HCT116 (cell line): ENCODE data around the gene KCNIP4. TPM values are rescaled to one million over a fixed set of nuclear protein-coding genes. Genes with fewer than 3 reads are reported as not detected.

Source experiments
- ATAC-seq: fragments of 200-7000 bp; cut with Tn5 transposase; 2 replicates; pipeline ENCODE4 v1.9.1; 2020; ENCODE audit warnings: mild to moderate bottlenecking, moderate library complexity
- BruUV-seq: library from RNA; stranded (reverse); fragments of 400-500 nt; replicated peaks from 2 replicates; lab custom pipeline; 2021; lab: Mats Ljungman, UMichigan
- CTCF ChIA-PET: fragments of 300-600 bp; sonication (Branson Sonifier 250); formaldehyde crosslinking; loops from one replicate; lab custom pipeline; 2021; ENCODE audit warnings: antibody characterized with exemption; lab: Charles Lee
- POLR2A ChIA-PET: fragments of 300-600, 350-600 bp; sonication (Branson Sonifier 250); formaldehyde crosslinking; loops from one replicate; lab custom pipeline; 2021; ENCODE audit warnings: antibody characterized with exemption; lab: Charles Lee
- RAD21 ChIA-PET, 2 experiments: fragments of 300-600 bp; sonication (Branson Sonifier 250); formaldehyde crosslinking; loops; one replicate each; lab custom pipeline; 2023; ENCODE audit warnings: low total read pairs in 2 of 2; ENCODE audit not compliant: uncharacterized antibody in 2 of 2, unreplicated experiment in 2 of 2, low non-redundant PET in 1 of 2; lab: Charles Lee
- DNase-seq: peaks from one replicate; pipeline ENCODE4 v3.0.0-alpha.2; 2010; ENCODE audit warnings: low read depth, low spot score
- H2AFZ ChIP-seq: fragments of 200-600 bp; shearing (Covaris generic), sonication (generic); 2 replicates; pipeline ENCODE4 v1.6.1; 2017; ENCODE audit warnings: low read depth, mixed run types, mixed read lengths, antibody characterized with exemption, low read length; ENCODE audit not compliant: poor library complexity, severe bottlenecking
- H3K27ac ChIP-seq: 2 replicates; pipeline ENCODE4 v1.5.1; 2012; ENCODE audit warnings: low read depth, low read length
- H3K27me3 ChIP-seq: fragments of 200-600 bp; sonication (generic); 2 replicates; pipeline ENCODE4 v1.6.1; 2016; ENCODE audit warnings: mixed run types, low read length, mixed read lengths; ENCODE audit not compliant: insufficient read depth
- H3K36me3 ChIP-seq, 2 experiments: fragments of 200-500 bp in 1 of 2; fragments of 200-600 bp in 1 of 2; sonication (Bioruptor generic) in 1 of 2; sonication (generic) in 1 of 2; 2 replicates each; pipeline versions ENCODE4 v1.5.1 to v1.6.1; 2014 to 2016; ENCODE audit warnings: low read length in 2 of 2, inconsistent platforms in 1 of 2, mixed read lengths in 1 of 2, mixed run types in 1 of 2; ENCODE audit not compliant: insufficient read depth in 2 of 2, control insufficient read depth in 1 of 2
- H3K4me1 ChIP-seq, 2 experiments: fragments of 200-600 bp in 1 of 2; sonication (generic) in 1 of 2; 2 replicates each; pipeline versions ENCODE4 v1.5.1 to v1.6.1; 2012 to 2017; ENCODE audit warnings: low read length in 2 of 2, inconsistent platforms in 1 of 2, mild to moderate bottlenecking in 1 of 2, mixed read lengths in 1 of 2, mixed run types in 1 of 2, moderate library complexity in 1 of 2; ENCODE audit not compliant: insufficient read depth in 2 of 2, control insufficient read depth in 1 of 2
- H3K4me2 ChIP-seq: fragments of 200-600 bp; sonication (generic); 2 replicates; pipeline ENCODE4 v1.6.1; 2017; ENCODE audit warnings: mixed run types, low read length, mixed read lengths
- H3K4me3 ChIP-seq, 2 experiments: fragments of 200-600 bp in 1 of 2; sonication (generic) in 1 of 2; replicated peaks in 1 of 2; 2 replicates each; pipeline ENCODE4 v1.5.1; 2011 to 2016; ENCODE audit warnings: low read length in 2 of 2, control low read depth in 1 of 2, low read depth in 1 of 2, mild to moderate bottlenecking in 1 of 2, mixed read lengths in 1 of 2, mixed run types in 1 of 2
- H3K79me2 ChIP-seq: fragments of 200-600 bp; sonication (generic); 2 replicates; pipeline ENCODE4 v1.6.1; 2017; ENCODE audit warnings: mild to moderate bottlenecking, mixed run types, low read length, moderate library complexity, mixed read lengths; ENCODE audit not compliant: insufficient read depth
- H3K9ac ChIP-seq: fragments of 200-600 bp; sonication (generic); 2 replicates; pipeline ENCODE4 v1.6.1; 2016; ENCODE audit warnings: low read length, mixed read lengths
- H3K9me2 ChIP-seq: fragments of 200-600 bp; sonication (generic), shearing (Covaris generic); 2 replicates; pipeline ENCODE4 v1.6.1; 2017; ENCODE audit warnings: mixed run types, mild to moderate bottlenecking, moderate library complexity; ENCODE audit not compliant: insufficient read depth
- H3K9me3 ChIP-seq, 2 experiments: fragments of 200-500 bp in 1 of 2; fragments of 200-600 bp in 1 of 2; sonication (Bioruptor generic) in 1 of 2; sonication (generic) in 1 of 2; 2 replicates each; pipeline ENCODE4 v1.6.1; 2014 to 2017; ENCODE audit warnings: low read length in 2 of 2, mixed read lengths in 2 of 2, inconsistent platforms in 1 of 2, low read depth in 1 of 2, mild to moderate bottlenecking in 1 of 2, mixed run types in 1 of 2, moderate library complexity in 1 of 2; ENCODE audit not compliant: control insufficient read depth in 1 of 2, insufficient read depth in 1 of 2
- H4K20me1 ChIP-seq: fragments of 200-600 bp; sonication (generic), shearing (Covaris generic); 2 replicates; pipeline ENCODE4 v1.6.1; 2017; ENCODE audit warnings: mixed run types, mild to moderate bottlenecking, moderate library complexity; ENCODE audit not compliant: insufficient read depth
- EGR1 ChIP-seq: IDR thresholded peaks from 2 replicates; pipeline ENCODE4 v1.6.1; 2012; ENCODE audit warnings: low read depth
- EZH2 ChIP-seq: fragments of 200-600 bp; sonication (generic); IDR thresholded peaks from 2 replicates; pipeline ENCODE4 v1.6.1; 2017; ENCODE audit warnings: antibody characterized with exemption, mixed run types
- EZH2phosphoT487 ChIP-seq: fragments of 200-600 bp; IDR thresholded peaks from 2 replicates; pipeline ENCODE4 v1.6.1; 2018; ENCODE audit warnings: antibody characterized with exemption, borderline replicate concordance
- JUND ChIP-seq: IDR thresholded peaks from 2 replicates; pipeline ENCODE4 v1.6.1; 2012
- POLR2A ChIP-seq: IDR thresholded peaks from 2 replicates; pipeline ENCODE4 v1.7.0; 2011; ENCODE audit warnings: borderline replicate concordance; ENCODE audit not compliant: insufficient read depth, insufficient read length; ENCODE audit errors: extremely low read depth
- RAD21 ChIP-seq: IDR thresholded peaks from 2 replicates; pipeline ENCODE4 v1.6.1; 2012; ENCODE audit warnings: low read depth, mild to moderate bottlenecking
- SRF ChIP-seq: IDR thresholded peaks from 2 replicates; pipeline ENCODE4 v1.6.1; 2012; ENCODE audit warnings: low read depth
- TCF7L2 ChIP-seq: IDR thresholded peaks from 2 replicates; pipeline ENCODE4 v1.7.0; 2011; ENCODE audit warnings: borderline replicate concordance, inconsistent platforms; ENCODE audit not compliant: insufficient read depth, insufficient read length; ENCODE audit errors: extremely low read depth
- intact Hi-C: fragments of 100-400 bp; cut with micrococcal nuclease; formaldehyde crosslinking; loops from 2 replicates; pipeline ENCODE4 v1.10.0; 2022
- total RNA-seq: library from RNA; stranded (reverse); gene quantifications from one replicate; pipeline ENCODE4 v1.2.1, GENCODE V29; 2021; ENCODE audit not compliant: unreplicated experiment
- TF ChIP-seq, protein P1 (sequence below), 3 experiments: fragments of 200-600 bp in 1 of 3; sonication (generic) in 1 of 3; IDR thresholded peaks in 2 of 3; conservative IDR thresholded peaks in 1 of 3; 2 replicates each; pipeline ENCODE4 v1.5.1; 2012 to 2017; ENCODE audit warnings: low read depth in 2 of 3, low read length in 2 of 3, antibody characterized with exemption in 1 of 3, borderline replicate concordance in 1 of 3, control low read depth in 1 of 3, mild to moderate bottlenecking in 1 of 3, mixed read lengths in 1 of 3, mixed run types in 1 of 3, moderate library complexity in 1 of 3; ENCODE audit not compliant: insufficient read depth in 1 of 3
- TF ChIP-seq, protein P2 (sequence below): IDR thresholded peaks from 2 replicates; pipeline ENCODE4 v1.6.1; 2012
- TF ChIP-seq, protein P3 (sequence below): IDR thresholded peaks from 2 replicates; pipeline ENCODE4 v1.6.1; 2012; ENCODE audit warnings: low read depth

KCNIP4 gene
- total RNA-seq, 1 experiment from 2014 or later: not detected

GRCh38 chr4:21845663-21846062 lies 102.9 kb downstream of the KCNIP4 start:
- intact Hi-C loops: no loop called here
- H3K4me3 ChIP-seq: no peak overlapping the region
- no TSS peak for BruUV-seq
- peaks cover 0 to 7% of the 10 kb centered on the region in 2 experiments; a peak in 2 of 4 replicates for H3K9me3 ChIP-seq
- no peaks in the 10 kb centered on the region for H3K9me2 ChIP-seq
- no peaks in the 10 kb centered on the region for H3K36me3 ChIP-seq
- H2AFZ ChIP-seq: no peak overlapping the region
- POLR2A ChIA-PET: no interaction called here
- CTCF ChIA-PET: no interaction called here
- H4K20me1 ChIP-seq: no peaks in the 10 kb centered on the region
- DNase-seq (no peak), ATAC-seq (no peak)
- TF ChIP-seq EZH2phosphoT487 (no peak), POLR2A (no peak), TCF7L2 (no peak), EZH2 (no peak), EGR1 (no peak)
- TF ChIP-seq, protein P1, sequence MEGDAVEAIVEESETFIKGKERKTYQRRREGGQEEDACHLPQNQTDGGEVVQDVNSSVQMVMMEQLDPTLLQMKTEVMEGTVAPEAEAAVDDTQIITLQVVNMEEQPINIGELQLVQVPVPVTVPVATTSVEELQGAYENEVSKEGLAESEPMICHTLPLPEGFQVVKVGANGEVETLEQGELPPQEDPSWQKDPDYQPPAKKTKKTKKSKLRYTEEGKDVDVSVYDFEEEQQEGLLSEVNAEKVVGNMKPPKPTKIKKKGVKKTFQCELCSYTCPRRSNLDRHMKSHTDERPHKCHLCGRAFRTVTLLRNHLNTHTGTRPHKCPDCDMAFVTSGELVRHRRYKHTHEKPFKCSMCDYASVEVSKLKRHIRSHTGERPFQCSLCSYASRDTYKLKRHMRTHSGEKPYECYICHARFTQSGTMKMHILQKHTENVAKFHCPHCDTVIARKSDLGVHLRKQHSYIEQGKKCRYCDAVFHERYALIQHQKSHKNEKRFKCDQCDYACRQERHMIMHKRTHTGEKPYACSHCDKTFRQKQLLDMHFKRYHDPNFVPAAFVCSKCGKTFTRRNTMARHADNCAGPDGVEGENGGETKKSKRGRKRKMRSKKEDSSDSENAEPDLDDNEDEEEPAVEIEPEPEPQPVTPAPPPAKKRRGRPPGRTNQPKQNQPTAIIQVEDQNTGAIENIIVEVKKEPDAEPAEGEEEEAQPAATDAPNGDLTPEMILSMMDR (IDR thresholded peaks at IDR 0.05 in 2 of 3, conservative IDR thresholded peaks at IDR 0.05 in 1 of 3; ENCODE audit: borderline replicate concordance in 1 of 3, insufficient read depth in 1 of 3, low read depth in 2 of 3, low read length in 2 of 3): no peak
- H3K27me3 ChIP-seq: no peaks in the 10 kb centered on the region
- H3K79me2 ChIP-seq: no peaks in the 10 kb centered on the region
- no peak overlapping the region for H3K9ac ChIP-seq
- no peaks in the 10 kb centered on the region for H3K4me1 ChIP-seq
- no peak overlapping the region for H3K4me2 ChIP-seq
- H3K27ac ChIP-seq: no peak overlapping the region
- RAD21 ChIA-PET: no interaction called here

- H3K9ac ChIP-seq: no peak overlapping the region
- H3K27me3 ChIP-seq: no peaks in the 10 kb centered on the region
- H3K9me3 ChIP-seq: peaks cover 4 to 5% of the 10 kb centered on the region in 2 experiments; a peak in 1 of 4 replicates
- no peaks in the 10 kb centered on the region for H3K36me3 ChIP-seq
- ChIA-PET POLR2A (no interaction called here), RAD21 (no interaction called here), CTCF (no interaction called here)
- no peak overlapping the region for H2AFZ ChIP-seq
- intact Hi-C loops: no loop called here
- no peak for ATAC-seq
- BruUV-seq: no TSS peak
- H3K9me2 ChIP-seq: no peaks in the 10 kb centered on the region
- H3K4me1 ChIP-seq: no peaks in the 10 kb centered on the region
- no peak overlapping the region for H3K4me2 ChIP-seq
- H3K4me3 ChIP-seq: no peak overlapping the region
- no peak for DNase-seq
- no peak overlapping the region for H3K27ac ChIP-seq
- H4K20me1 ChIP-seq: no peaks in the 10 kb centered on the region
- H3K79me2 ChIP-seq: no peaks in the 10 kb centered on the region
- TF ChIP-seq, protein P2, sequence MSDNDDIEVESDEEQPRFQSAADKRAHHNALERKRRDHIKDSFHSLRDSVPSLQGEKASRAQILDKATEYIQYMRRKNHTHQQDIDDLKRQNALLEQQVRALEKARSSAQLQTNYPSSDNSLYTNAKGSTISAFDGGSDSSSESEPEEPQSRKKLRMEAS: no peak
- no peak for TF ChIP-seq RAD21
- no peak for TF ChIP-seq TCF7L2
- TF ChIP-seq SRF: no peak
- TF ChIP-seq, protein P3, sequence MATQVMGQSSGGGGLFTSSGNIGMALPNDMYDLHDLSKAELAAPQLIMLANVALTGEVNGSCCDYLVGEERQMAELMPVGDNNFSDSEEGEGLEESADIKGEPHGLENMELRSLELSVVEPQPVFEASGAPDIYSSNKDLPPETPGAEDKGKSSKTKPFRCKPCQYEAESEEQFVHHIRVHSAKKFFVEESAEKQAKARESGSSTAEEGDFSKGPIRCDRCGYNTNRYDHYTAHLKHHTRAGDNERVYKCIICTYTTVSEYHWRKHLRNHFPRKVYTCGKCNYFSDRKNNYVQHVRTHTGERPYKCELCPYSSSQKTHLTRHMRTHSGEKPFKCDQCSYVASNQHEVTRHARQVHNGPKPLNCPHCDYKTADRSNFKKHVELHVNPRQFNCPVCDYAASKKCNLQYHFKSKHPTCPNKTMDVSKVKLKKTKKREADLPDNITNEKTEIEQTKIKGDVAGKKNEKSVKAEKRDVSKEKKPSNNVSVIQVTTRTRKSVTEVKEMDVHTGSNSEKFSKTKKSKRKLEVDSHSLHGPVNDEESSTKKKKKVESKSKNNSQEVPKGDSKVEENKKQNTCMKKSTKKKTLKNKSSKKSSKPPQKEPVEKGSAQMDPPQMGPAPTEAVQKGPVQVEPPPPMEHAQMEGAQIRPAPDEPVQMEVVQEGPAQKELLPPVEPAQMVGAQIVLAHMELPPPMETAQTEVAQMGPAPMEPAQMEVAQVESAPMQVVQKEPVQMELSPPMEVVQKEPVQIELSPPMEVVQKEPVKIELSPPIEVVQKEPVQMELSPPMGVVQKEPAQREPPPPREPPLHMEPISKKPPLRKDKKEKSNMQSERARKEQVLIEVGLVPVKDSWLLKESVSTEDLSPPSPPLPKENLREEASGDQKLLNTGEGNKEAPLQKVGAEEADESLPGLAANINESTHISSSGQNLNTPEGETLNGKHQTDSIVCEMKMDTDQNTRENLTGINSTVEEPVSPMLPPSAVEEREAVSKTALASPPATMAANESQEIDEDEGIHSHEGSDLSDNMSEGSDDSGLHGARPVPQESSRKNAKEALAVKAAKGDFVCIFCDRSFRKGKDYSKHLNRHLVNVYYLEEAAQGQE: no peak
- TF ChIP-seq, protein P1 (IDR thresholded peaks at IDR 0.05 in 2 of 3, conservative IDR thresholded peaks at IDR 0.05 in 1 of 3; ENCODE audit: borderline replicate concordance in 1 of 3, insufficient read depth in 1 of 3, low read depth in 2 of 3, low read length in 2 of 3): no peak
- TF ChIP-seq JUND: no peak
- TF ChIP-seq EGR1: no peak
Measured at GRCh38 chr4:21835712-21836111, 112.9 kb downstream of the KCNIP4 start.
